ENCODE results near the gene TIMM17A. TPM values are rescaled to one million over a fixed set of nuclear protein-coding genes. Genes with fewer than 3 reads are reported as not detected.
"Not testable (repeated sequence)": the region's sequence is repeated elsewhere in the genome, so short reads cannot be mapped to it uniquely, and the experiment has no call there.

The TIMM17A gene
- total RNA-seq, 1 donor from 2014 or later, result 18.9 TPM

DNA sequence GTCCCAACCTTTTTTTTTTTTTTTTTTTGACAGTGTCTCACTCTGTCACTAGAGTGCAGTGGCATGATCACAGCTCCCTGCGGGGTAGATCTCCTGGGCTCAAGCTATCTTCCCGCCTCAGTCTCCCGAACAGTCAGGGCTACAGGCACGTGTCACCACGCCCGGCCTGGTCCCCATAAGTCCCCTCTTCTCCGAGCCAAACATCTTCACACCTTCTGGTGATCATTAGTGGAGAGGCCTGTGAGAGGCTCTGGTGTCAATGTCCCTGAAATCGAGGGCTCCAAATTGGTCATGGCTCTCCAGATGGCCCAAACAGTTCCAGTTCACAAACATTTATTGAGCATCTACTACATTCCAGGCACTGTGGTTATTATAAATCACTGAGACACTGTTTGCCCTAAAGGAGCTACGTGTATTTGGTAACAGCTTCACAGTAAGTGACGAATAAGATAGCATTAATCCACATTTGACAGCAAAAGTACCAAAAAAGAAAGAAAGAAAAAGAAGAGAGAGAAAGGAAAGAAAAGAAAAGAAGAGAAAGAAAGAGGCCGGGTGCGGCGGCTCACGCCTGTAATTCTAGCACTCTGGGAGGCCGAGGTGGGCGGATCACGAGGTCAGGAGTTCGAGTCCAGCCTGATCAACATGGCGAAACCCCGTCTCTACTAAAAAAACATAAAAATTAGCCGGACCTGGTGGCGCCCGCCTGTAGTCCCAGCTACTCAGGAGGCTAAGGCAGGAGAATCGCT is 867 bp upstream of the TIMM17A start:
- peak overlapping the region; percentile 83 for H3K27ac ChIP-seq
- H3K4me3 ChIP-seq, result peak overlapping the region; percentile 93 to 94
- no peaks in the 10 kb centered on the region for H3K27me3 ChIP-seq
- DNase-seq (ENCODE audit: extremely low spot score in 2 of 2), result no peak
- H3K9me3 ChIP-seq, result no peaks in the 10 kb centered on the region
- intact Hi-C loops (cut with DNase I), result loop anchor here (10.0 kb wide), 1 partner anchor 420 kb away; the partner anchor contains the start of gene NAV1
- H3K4me1 ChIP-seq, result peaks cover 22% of the 10 kb centered on the region
- peaks cover 0 to 20% of the 10 kb centered on the region in 2 donors for H3K36me3 ChIP-seq
- TF ChIP-seq POLR2A (IDR thresholded peaks at IDR 0.05) (no peak), POLR2AphosphoS5 (IDR thresholded peaks at IDR 0.05; ENCODE audit: insufficient read depth in 1 of 2, low read depth in 1 of 2) (no peak)
- TF ChIP-seq, protein P1, sequence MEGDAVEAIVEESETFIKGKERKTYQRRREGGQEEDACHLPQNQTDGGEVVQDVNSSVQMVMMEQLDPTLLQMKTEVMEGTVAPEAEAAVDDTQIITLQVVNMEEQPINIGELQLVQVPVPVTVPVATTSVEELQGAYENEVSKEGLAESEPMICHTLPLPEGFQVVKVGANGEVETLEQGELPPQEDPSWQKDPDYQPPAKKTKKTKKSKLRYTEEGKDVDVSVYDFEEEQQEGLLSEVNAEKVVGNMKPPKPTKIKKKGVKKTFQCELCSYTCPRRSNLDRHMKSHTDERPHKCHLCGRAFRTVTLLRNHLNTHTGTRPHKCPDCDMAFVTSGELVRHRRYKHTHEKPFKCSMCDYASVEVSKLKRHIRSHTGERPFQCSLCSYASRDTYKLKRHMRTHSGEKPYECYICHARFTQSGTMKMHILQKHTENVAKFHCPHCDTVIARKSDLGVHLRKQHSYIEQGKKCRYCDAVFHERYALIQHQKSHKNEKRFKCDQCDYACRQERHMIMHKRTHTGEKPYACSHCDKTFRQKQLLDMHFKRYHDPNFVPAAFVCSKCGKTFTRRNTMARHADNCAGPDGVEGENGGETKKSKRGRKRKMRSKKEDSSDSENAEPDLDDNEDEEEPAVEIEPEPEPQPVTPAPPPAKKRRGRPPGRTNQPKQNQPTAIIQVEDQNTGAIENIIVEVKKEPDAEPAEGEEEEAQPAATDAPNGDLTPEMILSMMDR (IDR thresholded peaks at IDR 0.05), result no peak

DNA sequence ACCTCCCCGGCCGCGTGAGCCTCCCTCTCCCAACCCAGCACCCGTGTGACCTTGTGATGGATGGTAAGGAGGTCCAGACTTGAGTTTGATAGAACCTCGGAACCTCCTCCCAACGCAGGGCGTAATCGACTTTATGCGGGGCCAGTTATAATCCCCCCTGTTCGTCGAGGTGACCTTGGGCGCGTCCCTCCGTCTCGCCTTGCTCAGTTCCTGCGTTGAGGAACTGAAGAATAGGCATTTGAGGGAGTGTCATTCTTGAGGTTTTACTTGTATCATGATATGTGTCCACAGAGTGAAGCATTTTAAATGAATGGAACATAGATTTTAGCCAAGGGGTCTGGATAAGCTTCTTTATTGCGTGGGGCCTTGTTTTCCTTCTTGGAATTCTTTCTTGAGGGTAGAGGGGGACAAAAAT is 433 bp downstream of the TIMM17A start:
- DNase-seq (ENCODE audit: extremely low spot score in 2 of 2), result no peak
- intact Hi-C loops (cut with DNase I), result loop anchor here (10.0 kb wide), 1 partner anchor 421 kb away; the partner anchor contains the start of gene NAV1
- H3K9me3 ChIP-seq, result no peaks in the 10 kb centered on the region
- H3K27me3 ChIP-seq, result no peaks in the 10 kb centered on the region
- no peak for TF ChIP-seq POLR2AphosphoS5 (IDR thresholded peaks at IDR 0.05; ENCODE audit: insufficient read depth in 1 of 2, low read depth in 1 of 2)
- TF ChIP-seq, protein P1 (IDR thresholded peaks at IDR 0.05), result no peak
- TF ChIP-seq POLR2A (IDR thresholded peaks at IDR 0.05), result no peak
- peaks cover 22% of the 10 kb centered on the region for H3K4me1 ChIP-seq
- H3K27ac ChIP-seq, result peak overlapping the region; percentile 83
- peak overlapping the region; percentile 93 to 94 for H3K4me3 ChIP-seq
- H3K36me3 ChIP-seq, result peaks cover 0 to 21% of the 10 kb centered on the region in 2 donors

DNA sequence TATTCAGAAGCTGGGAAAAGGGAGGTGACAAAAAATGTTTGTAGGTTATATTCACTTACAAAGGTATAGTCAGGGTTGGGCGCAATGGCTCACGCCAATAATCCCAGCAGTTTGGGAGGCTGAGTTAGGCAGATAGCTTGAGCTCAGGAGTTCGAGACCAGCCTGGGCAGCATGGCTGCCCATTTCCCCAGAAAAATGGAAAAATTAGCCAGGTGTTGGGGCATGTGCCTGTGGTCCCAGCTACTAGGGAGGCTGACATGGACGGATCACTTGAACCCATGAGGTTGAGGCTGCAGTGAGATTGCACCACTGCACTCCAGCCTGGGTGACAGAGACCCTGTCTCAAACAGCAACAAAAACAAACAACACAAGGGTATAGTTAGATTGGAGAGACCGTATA is 3.0 kb downstream of the TIMM17A start:
- intact Hi-C loops (cut with DNase I), result loop anchor here (10.0 kb wide), 1 partner anchor 424 kb away; the partner anchor contains the start of gene NAV1
- Histone ChIP-seq H3K4me1 (peaks cover 22% of the 10 kb centered on the region), H3K27ac (no peak overlapping the region), H3K9me3 (no peaks in the 10 kb centered on the region), H3K4me3 (no peak overlapping the region), H3K27me3 (no peaks in the 10 kb centered on the region), H3K36me3 (peaks cover 0 to 46% of the 10 kb centered on the region in 2 donors)
- DNase-seq (ENCODE audit: extremely low spot score in 2 of 2), result no peak
- TF ChIP-seq, protein P1 (IDR thresholded peaks at IDR 0.05), result no peak
- TF ChIP-seq POLR2AphosphoS5 (IDR thresholded peaks at IDR 0.05; ENCODE audit: insufficient read depth in 1 of 2, low read depth in 1 of 2), result no peak
- TF ChIP-seq POLR2A (IDR thresholded peaks at IDR 0.05), result no peak

GRCh38 chr1:201962382-201962781 is 7.1 kb downstream of the TIMM17A start:
- H3K4me3 ChIP-seq; DNase-seq (ENCODE audit: extremely low spot score in 2 of 2); H3K9me3 ChIP-seq; H3K4me1 ChIP-seq; H3K27me3 ChIP-seq; H3K27ac ChIP-seq; intact Hi-C loops (cut with DNase I): not testable (repeated sequence)
- H3K36me3 ChIP-seq, result peaks cover 0 to 72% of the 10 kb centered on the region in 2 donors

DNA sequence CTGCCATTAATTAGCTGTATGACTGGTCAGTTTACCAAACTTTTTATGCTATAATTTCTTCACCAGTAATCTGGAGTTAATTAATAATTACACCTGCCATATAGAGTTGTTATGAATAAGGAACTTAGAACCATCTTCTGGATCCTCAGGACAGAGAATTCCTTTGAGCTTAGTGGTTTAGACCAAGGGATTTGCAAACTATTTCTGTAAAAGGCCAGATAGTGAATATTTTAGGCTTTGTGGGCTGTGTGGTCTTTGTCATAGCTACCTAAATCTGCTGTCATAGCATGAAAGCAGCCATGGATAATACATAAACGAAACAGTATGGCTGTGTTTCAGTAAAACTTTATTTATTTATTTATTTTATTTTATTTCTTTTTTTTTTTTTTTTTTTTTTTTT is 9.0 kb downstream of the TIMM17A start:
- intact Hi-C loops (cut with DNase I), result no loop called here
- no peak overlapping the region for H3K4me3 ChIP-seq
- no peaks in the 10 kb centered on the region for H3K27me3 ChIP-seq
- H3K27ac ChIP-seq, result no peak overlapping the region
- DNase-seq (ENCODE audit: extremely low spot score in 2 of 2), result no peak
- H3K36me3 ChIP-seq, result peaks cover 0 to 72% of the 10 kb centered on the region in 2 donors
- no peaks in the 10 kb centered on the region for H3K4me1 ChIP-seq
- TF ChIP-seq POLR2AphosphoS5 (IDR thresholded peaks at IDR 0.05; ENCODE audit: insufficient read depth in 1 of 2, low read depth in 1 of 2) (no peak), POLR2A (IDR thresholded peaks at IDR 0.05) (no peak)
- TF ChIP-seq, protein P1 (IDR thresholded peaks at IDR 0.05), result no peak
- no peaks in the 10 kb centered on the region for H3K9me3 ChIP-seq
